CD4-positive, alpha-beta T cell (primary cell): ENCODE results near the gene PDK2. TPM values are rescaled to one million over a fixed set of nuclear protein-coding genes. Genes with fewer than 3 reads are reported as not detected.

Experiments used
- ATAC-seq: fragments of 200-7000 bp; cut with Tn5 transposase; one replicate; pipeline ENCODE4 v1.10.0; 2022; ENCODE audit warnings: mild to moderate bottlenecking; ENCODE audit not compliant: poor library complexity
- CTCF ChIA-PET: fragments of 350-600 bp; sonication (Branson Sonifier 250); formaldehyde crosslinking; loops from one replicate; lab custom pipeline; 2021; ENCODE audit warnings: antibody characterized with exemption, inconsistent platforms; lab: Charles Lee
- POLR2A ChIA-PET: fragments of 350-600 bp; sonication (Branson Sonifier 250); formaldehyde crosslinking; loops from one replicate; lab custom pipeline; 2021; ENCODE audit warnings: antibody characterized with exemption, inconsistent platforms; lab: Charles Lee
- DNase-seq, 14 experiments: peaks; one replicate each; pipeline ENCODE4 v3.0.0-alpha.2; 2013 to 2020; ENCODE audit warnings: mixed read lengths in 2 of 14
- H3K27ac ChIP-seq, 2 donors: one replicate each; pipeline versions ENCODE4 v1.5.1 to v1.7.0; 2013; ENCODE audit warnings: low read length in 2 of 2, low read depth in 1 of 2, mild to moderate bottlenecking in 1 of 2
- H3K27me3 ChIP-seq, 2 experiments: 1 replicate in 1 of 2; 2 replicates in 1 of 2; pipeline versions ENCODE4 v1.6.1 to v1.7.0; 2013; ENCODE audit warnings: low read length in 2 of 2, control low read depth in 1 of 2, mild to moderate bottlenecking in 1 of 2, moderate library complexity in 1 of 2; ENCODE audit not compliant: insufficient read depth in 2 of 2, control insufficient read depth in 1 of 2
- H3K36me3 ChIP-seq: one replicate; pipeline ENCODE4 v1.6.1; 2013; ENCODE audit warnings: low read length, control low read depth; ENCODE audit not compliant: insufficient read depth
- H3K4me1 ChIP-seq: one replicate; pipeline ENCODE4 v1.6.1; 2013; ENCODE audit warnings: low read length, control low read depth; ENCODE audit not compliant: insufficient read depth
- H3K4me3 ChIP-seq: one replicate; pipeline ENCODE4 v1.5.1; 2013; ENCODE audit warnings: mild to moderate bottlenecking, low read length, moderate library complexity
- H3K9me3 ChIP-seq, 2 experiments: 1 replicate in 1 of 2; 2 replicates in 1 of 2; pipeline versions ENCODE4 v1.6.1 to v1.7.0; 2013; ENCODE audit warnings: low read length in 2 of 2, mild to moderate bottlenecking in 2 of 2, control low read depth in 1 of 2, moderate library complexity in 1 of 2; ENCODE audit not compliant: control insufficient read depth in 1 of 2, insufficient read depth in 1 of 2
- H3K27ac Mint-ChIP-seq: one replicate; pipeline ENCODE4 v1.8.0; 2020; ENCODE audit warnings: mixed read lengths
- H3K27me3 Mint-ChIP-seq: one replicate; pipeline ENCODE4 v1.8.0; 2021; ENCODE audit warnings: mixed read lengths
- H3K36me3 Mint-ChIP-seq: one replicate; pipeline ENCODE4 v1.8.0; 2021; ENCODE audit warnings: low read depth, mixed read lengths
- H3K4me1 Mint-ChIP-seq: one replicate; pipeline ENCODE4 v1.8.0; 2021; ENCODE audit warnings: low read depth, mixed read lengths
- H3K4me3 Mint-ChIP-seq: one replicate; pipeline ENCODE4 v1.8.0; 2020; ENCODE audit warnings: mild to moderate bottlenecking, mixed read lengths
- H3K9me3 Mint-ChIP-seq: one replicate; pipeline ENCODE4 v1.8.0; 2020; ENCODE audit warnings: mixed read lengths
- CTCF ChIP-seq: fragments of 200-600 bp; IDR thresholded peaks from one replicate; pipeline ENCODE4 v1.8.0; 2022; ENCODE audit warnings: antibody characterized with exemption, mild to moderate bottlenecking
- intact Hi-C, 2 experiments: fragments of 100-400 bp; cut with DNase I in 1 of 2; cut with micrococcal nuclease in 1 of 2; formaldehyde crosslinking; loops; one replicate each; pipeline versions ENCODE4 v1.15.1 to v1.9.0; 2023 to 2025; cut with DNase I, micrococcal nuclease
- total RNA-seq, 174 experiments: library from RNA in 2 of 174; stranded (reverse) in 2 of 174; gene quantifications; one replicate each; pipeline ENCODE4 v1.2.3 and lab custom pipeline; 2021 to 2026

The PDK2 gene
- total RNA-seq, 2 experiments from 2014 or later, result 8.7 to 10.1 TPM

GRCh38 chr17:50094243-50094752, 853 bp upstream of the PDK2 start:
- Mint-ChIP-seq H3K4me3 (peak overlapping the region; percentile 96), H3K4me1 (peaks cover 31% of the 10 kb centered on the region), H3K27ac (peak overlapping the region; percentile 88), H3K36me3 (peaks cover 24% of the 10 kb centered on the region), H3K27me3 (no peaks in the 10 kb centered on the region), H3K9me3 (no peaks in the 10 kb centered on the region)
- CTCF ChIA-PET, result interaction anchor here (0.6 to 2.0 kb wide), 27 partner anchors 9 to 686 kb away, joined by 3 to 17 read pairs (median 6); partner anchors contain the start of genes ITGA3, LRRC59 and SAMD14
- H3K27ac ChIP-seq, result peak overlapping the region; percentile 71 to 83
- intact Hi-C loops, result loop anchor here (1.0 to 10.0 kb wide), 5 partner anchors 37 to 389 kb away; partner anchors contain the start of genes ITGA3 (in 1 of the 2), SLC35B1 (in 1 of the 2) and TMEM92 (in 1 of the 2)
- TF ChIP-seq CTCF, result peak; percentile 94
- H3K4me3 ChIP-seq, result peak overlapping the region; percentile 92
- H3K9me3 ChIP-seq, result no peaks in the 10 kb centered on the region
- ATAC-seq (peak; percentile 50), DNase-seq (peak; percentile 79 to 96 (median 91))
- H3K36me3 ChIP-seq, result peaks cover 19% of the 10 kb centered on the region
- H3K4me1 ChIP-seq, result peaks cover 25% of the 10 kb centered on the region
- no peaks in the 10 kb centered on the region for H3K27me3 ChIP-seq
- POLR2A ChIA-PET, result interaction anchor here (0.8 to 1.5 kb wide), 16 partner anchors 9 to 1202 kb away, joined by 3 to 14 read pairs (median 4); partner anchors contain the start of genes ATP5MC1, ITGA3, PPP1R9B and XYLT2

- Mint-ChIP-seq H3K4me1 (peaks cover 40% of the 10 kb centered on the region), H3K4me3 (peak overlapping the region; percentile 96), H3K9me3 (no peaks in the 10 kb centered on the region), H3K36me3 (peaks cover 36% of the 10 kb centered on the region), H3K27me3 (no peaks in the 10 kb centered on the region), H3K27ac (peak overlapping the region; percentile 88)
- CTCF ChIA-PET, result interaction anchor here (1.4 kb wide), 1 partner anchor 74 kb away, joined by 3 read pairs; no protein-coding TSS in a partner anchor
- Histone ChIP-seq H3K4me3 (peak overlapping the region; percentile 92), H3K27me3 (no peaks in the 10 kb centered on the region), H3K9me3 (no peaks in the 10 kb centered on the region), H3K4me1 (peaks cover 25% of the 10 kb centered on the region), H3K27ac (peak overlapping the region; percentile 22 to 68), H3K36me3 (peaks cover 25% of the 10 kb centered on the region)
- intact Hi-C loops, result loop anchor here (2.0 to 10.0 kb wide), 4 partner anchors 57 to 391 kb away; partner anchors contain the start of genes PPP1R9B (in 1 of the 2) and SLC35B1 (in 1 of the 2)
- ATAC-seq (no peak), DNase-seq (peak in 2 of 14 experiments; percentile 14 to 57)
- POLR2A ChIA-PET, result interaction anchor here (1.3 kb wide), 1 partner anchor 26 kb away, joined by 3 read pairs; no protein-coding TSS in a partner anchor
- TF ChIP-seq CTCF, result no peak
Measured at GRCh38 chr17:50095626-50096037, 481 bp downstream of the PDK2 start.

- POLR2A ChIA-PET, result interaction anchor here (1.3 kb wide), 1 partner anchor 25 kb away, joined by 3 read pairs; no protein-coding TSS in a partner anchor
- H3K27ac ChIP-seq, result no peak overlapping the region
Measured at GRCh38 chr17:50096092-50096491, 941 bp downstream of the PDK2 start.

More at GRCh38 chr17:50096092-50096491, 941 bp downstream of the PDK2 start:
- H3K36me3 Mint-ChIP-seq, result peaks cover 39% of the 10 kb centered on the region
- Histone ChIP-seq H3K36me3 (peaks cover 26% of the 10 kb centered on the region), H3K4me3 (peak overlapping the region; percentile 92), H3K4me1 (peaks cover 25% of the 10 kb centered on the region), H3K27me3 (no peaks in the 10 kb centered on the region), H3K9me3 (no peaks in the 10 kb centered on the region)
- peak overlapping the region; percentile 88 for H3K27ac Mint-ChIP-seq
- H3K4me1 Mint-ChIP-seq, result peaks cover 43% of the 10 kb centered on the region
- peak overlapping the region; percentile 96 for H3K4me3 Mint-ChIP-seq
- no peak for TF ChIP-seq CTCF
- intact Hi-C loops, result loop anchor here in 1 of 2 experiments (5.0 to 10.0 kb wide), 3 partner anchors 56 to 391 kb away; partner anchors contain the start of genes PPP1R9B and SLC35B1
- no peaks in the 10 kb centered on the region for H3K9me3 Mint-ChIP-seq
- CTCF ChIA-PET, result interaction anchor here (1.4 kb wide), 1 partner anchor 73 kb away, joined by 3 read pairs; no protein-coding TSS in a partner anchor
- ATAC-seq, result no peak
- H3K27me3 Mint-ChIP-seq, result no peaks in the 10 kb centered on the region
- peak in 1 of 14 experiments; percentile 17 for DNase-seq
